ENCODE results near the gene NRXN3.

Gene NRXN3

GRCh38 chr14:79270361-79270760 is 1100.2 kb downstream of the NRXN3 start:
- no peak for DNase-seq (ENCODE audit: low read depth in 1 of 2, low spot score in 1 of 2)

- DNase-seq (ENCODE audit: low read depth in 1 of 2, low spot score in 1 of 2), result no peak
Measured at GRCh38 chr14:79271122-79271521, 1100.9 kb downstream of the NRXN3 start.

- DNase-seq (ENCODE audit: low read depth in 1 of 2, low spot score in 1 of 2), result no peak
Measured at GRCh38 chr14:79274641-79275291, 1104.6 kb downstream of the NRXN3 start.

- no peak for DNase-seq (ENCODE audit: low read depth in 1 of 2, low spot score in 1 of 2)
Measured at GRCh38 chr14:79275292-79275655, 1105.1 kb downstream of the NRXN3 start.

GRCh38 chr14:79278286-79278797 is 1108.2 kb downstream of the NRXN3 start:
- DNase-seq (ENCODE audit: low read depth in 1 of 2, low spot score in 1 of 2), result no peak

- DNase-seq (ENCODE audit: low read depth in 1 of 2, low spot score in 1 of 2), result no peak
Measured at GRCh38 chr14:79278798-79279644, 1108.8 kb downstream of the NRXN3 start.

GRCh38 chr14:79279645-79280597 is 1109.7 kb downstream of the NRXN3 start:
- DNase-seq (ENCODE audit: low read depth in 1 of 2, low spot score in 1 of 2), result no peak

- DNase-seq (ENCODE audit: low read depth in 1 of 2, low spot score in 1 of 2), result no peak
Measured at GRCh38 chr14:79281244-79282152, 1111.3 kb downstream of the NRXN3 start.

- no peak for DNase-seq (ENCODE audit: low read depth in 1 of 2, low spot score in 1 of 2)
Measured at GRCh38 chr14:79284621-79285020, 1114.4 kb downstream of the NRXN3 start.

GRCh38 chr14:79285263-79285662 is 1115.1 kb downstream of the NRXN3 start:
- no peak for DNase-seq (ENCODE audit: low read depth in 1 of 2, low spot score in 1 of 2)

- DNase-seq (ENCODE audit: low read depth in 1 of 2, low spot score in 1 of 2), result no peak
Measured at GRCh38 chr14:79287976-79288375, 1117.8 kb downstream of the NRXN3 start.

- DNase-seq (ENCODE audit: low read depth in 1 of 2, low spot score in 1 of 2), result no peak
Measured at GRCh38 chr14:79293482-79294177, 1123.5 kb downstream of the NRXN3 start.

GRCh38 chr14:79294499-79294898 is 1124.3 kb downstream of the NRXN3 start:
- no peak for DNase-seq (ENCODE audit: low read depth in 1 of 2, low spot score in 1 of 2)

GRCh38 chr14:79295385-79295784 is 1125.2 kb downstream of the NRXN3 start:
- no peak for DNase-seq (ENCODE audit: low read depth in 1 of 2, low spot score in 1 of 2)

- no peak for DNase-seq (ENCODE audit: low read depth in 1 of 2, low spot score in 1 of 2)
Measured at GRCh38 chr14:79298373-79298772, 1128.2 kb downstream of the NRXN3 start.

- DNase-seq (ENCODE audit: low read depth in 1 of 2, low spot score in 1 of 2), result no peak
Measured at GRCh38 chr14:79299162-79299561, 1129.0 kb downstream of the NRXN3 start.

GRCh38 chr14:79304279-79304678 is 1134.1 kb downstream of the NRXN3 start:
- DNase-seq (ENCODE audit: low read depth in 1 of 2, low spot score in 1 of 2), result no peak

GRCh38 chr14:79306546-79306945 is 1136.4 kb downstream of the NRXN3 start:
- no peak for DNase-seq (ENCODE audit: low read depth in 1 of 2, low spot score in 1 of 2)

GRCh38 chr14:79318371-79318770 is 1148.2 kb downstream of the NRXN3 start:
- DNase-seq (ENCODE audit: low read depth in 1 of 2, low spot score in 1 of 2), result no peak

- no peak for DNase-seq (ENCODE audit: low read depth in 1 of 2, low spot score in 1 of 2)
Measured at GRCh38 chr14:79320561-79320960, 1150.4 kb downstream of the NRXN3 start.

All from activated CD4-positive, alpha-beta T cell treated with anti-CD3 and anti-CD28 coated beads, Interleukin-2, amount 50 U/mL, for 24 hours (primary cell).